ENCODE measurements around the gene GTPBP2. TPM values are rescaled to one million over a fixed set of nuclear protein-coding genes. Genes with fewer than 3 reads are reported as not detected.

GTPBP2 gene
- total and polyA plus RNA-seq, 2 donors (not counting 1 experiment from before 2014, with no cell fraction given): 80.8 to 103 TPM

- WGBS (ENCODE audit: insufficient coverage): no CpG with 5 or more reads among the region's 2 CpGs
- no peak for TF ChIP-seq CTCF (IDR thresholded peaks at IDR 0.05)
- no peak for TF ChIP-seq EZH2 (IDR thresholded peaks at IDR 0.05; ENCODE audit: borderline replicate concordance, insufficient read depth, low read depth, low read length, poor library complexity, severe bottlenecking)
- H3K4me1 Mint-ChIP-seq: peaks cover 10% of the 10 kb centered on the region
- Histone ChIP-seq H3K4me1 (ENCODE audit: control insufficient read depth in 2 of 2, insufficient read depth in 2 of 2, low read length in 2 of 2) (peaks cover 10 to 11% of the 10 kb centered on the region in 2 donors), H4K20me1 (ENCODE audit: control insufficient read depth, insufficient read depth, low read length, poor library complexity, severe bottlenecking) (peaks cover 7% of the 10 kb centered on the region), H3K36me3 (replicated peaks in 1 of 2; ENCODE audit: control extremely low read depth in 1 of 2, control insufficient read depth in 1 of 2, extremely low read depth in 1 of 2, insufficient read depth in 2 of 2, low read length in 1 of 2) (peaks cover 19 to 69% of the 10 kb centered on the region in 2 experiments), H3K9me3 (ENCODE audit: control extremely low read depth in 1 of 3, control insufficient read depth in 2 of 3, insufficient read depth in 1 of 3, low read length in 2 of 3) (no peaks in the 10 kb centered on the region), H3K79me2 (ENCODE audit: control insufficient read depth, insufficient read depth, low read length) (no peaks in the 10 kb centered on the region), H3K4me3 (ENCODE audit: control extremely low read depth in 1 of 5, extremely low read depth in 1 of 5, insufficient read depth in 1 of 5, low read depth in 2 of 5, low read length in 4 of 5) (no peak overlapping the region), H3K9ac (ENCODE audit: low read length) (no peak overlapping the region), H2AFZ (ENCODE audit: insufficient read depth, low read depth, low read length, poor library complexity, severe bottlenecking) (no peak overlapping the region), H3K4me2 (replicated peaks; ENCODE audit: low read depth, low read length, poor library complexity, severe bottlenecking) (no peak overlapping the region), H3K27me3 (replicated peaks in 1 of 4; ENCODE audit: control extremely low read depth in 1 of 4, control insufficient read depth in 3 of 4, insufficient read depth in 4 of 4, low read length in 3 of 4) (no peaks in the 10 kb centered on the region), H3K27ac (ENCODE audit: low read length in 2 of 2) (no peak overlapping the region)
- ChIA-PET POLR2A (no interaction called here), CTCF (no interaction called here)
- no peaks in the 10 kb centered on the region for H3K9me3 Mint-ChIP-seq (ENCODE audit: insufficient read depth)
- H3K27ac Mint-ChIP-seq: no peak overlapping the region
- no peak for ATAC-seq (ENCODE audit: low read depth)
- DNase-seq: no peak
- no peaks in the 10 kb centered on the region for H3K27me3 Mint-ChIP-seq
- intact Hi-C loops (cut with micrococcal nuclease): no loop called here
- H3K4me3 Mint-ChIP-seq: no peak overlapping the region
Observed at GRCh38 chr6:43604174-43604573, 24.9 kb downstream of the GTPBP2 start.

- H3K27ac Mint-ChIP-seq: no peak overlapping the region
- H3K4me3 Mint-ChIP-seq: no peak overlapping the region
- ChIA-PET CTCF (no interaction called here), POLR2A (no interaction called here)
- Histone ChIP-seq H3K36me3 (replicated peaks in 1 of 2; ENCODE audit: control extremely low read depth in 1 of 2, control insufficient read depth in 1 of 2, extremely low read depth in 1 of 2, insufficient read depth in 2 of 2, low read length in 1 of 2) (peaks cover 21 to 60% of the 10 kb centered on the region in 2 experiments), H3K27me3 (replicated peaks in 1 of 4; ENCODE audit: control extremely low read depth in 1 of 4, control insufficient read depth in 3 of 4, insufficient read depth in 4 of 4, low read length in 3 of 4) (no peaks in the 10 kb centered on the region), H3K4me2 (replicated peaks; ENCODE audit: low read depth, low read length, poor library complexity, severe bottlenecking) (no peak overlapping the region), H3K4me3 (ENCODE audit: control extremely low read depth in 1 of 5, extremely low read depth in 1 of 5, insufficient read depth in 1 of 5, low read depth in 2 of 5, low read length in 4 of 5) (no peak overlapping the region), H3K9ac (ENCODE audit: low read length) (no peak overlapping the region), H3K9me3 (ENCODE audit: control extremely low read depth in 1 of 3, control insufficient read depth in 2 of 3, insufficient read depth in 1 of 3, low read length in 2 of 3) (no peaks in the 10 kb centered on the region), H2AFZ (ENCODE audit: insufficient read depth, low read depth, low read length, poor library complexity, severe bottlenecking) (no peak overlapping the region), H3K27ac (ENCODE audit: low read length in 2 of 2) (no peak overlapping the region), H3K79me2 (ENCODE audit: control insufficient read depth, insufficient read depth, low read length) (peaks cover 13% of the 10 kb centered on the region), H4K20me1 (ENCODE audit: control insufficient read depth, insufficient read depth, low read length, poor library complexity, severe bottlenecking) (no peaks in the 10 kb centered on the region), H3K4me1 (ENCODE audit: control insufficient read depth in 2 of 2, insufficient read depth in 2 of 2, low read length in 2 of 2) (no peaks in the 10 kb centered on the region)
- ATAC-seq (ENCODE audit: low read depth) (no peak), DNase-seq (no peak)
- no peaks in the 10 kb centered on the region for H3K4me1 Mint-ChIP-seq
- H3K27me3 Mint-ChIP-seq: no peaks in the 10 kb centered on the region
- intact Hi-C loops (cut with micrococcal nuclease): no loop called here
- WGBS (ENCODE audit: insufficient coverage): 100% methylated on average over 1 of the region's 2 CpGs
- TF ChIP-seq EZH2 (IDR thresholded peaks at IDR 0.05; ENCODE audit: borderline replicate concordance, insufficient read depth, low read depth, low read length, poor library complexity, severe bottlenecking) (no peak), CTCF (IDR thresholded peaks at IDR 0.05) (no peak)
- H3K9me3 Mint-ChIP-seq (ENCODE audit: insufficient read depth): no peaks in the 10 kb centered on the region
Observed at GRCh38 chr6:43600595-43600994, 28.5 kb downstream of the GTPBP2 start.
